Neural cell (in vitro differentiated cells): ENCODE results near the gene UGT1A1. TPM values are rescaled to one million over a fixed set of nuclear protein-coding genes. Genes with fewer than 3 reads are reported as not detected.

ENCODE experiments used
- H2AFZ ChIP-seq: fragments of 200-600, 300-800 bp; sonication (generic), shearing (Covaris generic); 2 replicates; pipeline ENCODE4 v1.6.0; 2014; ENCODE audit warnings: low read depth, mild to moderate bottlenecking, antibody characterized with exemption, low read length, moderate library complexity
- H3F3A ChIP-seq: fragments of 200-600 bp; shearing (Covaris generic); 2 replicates; pipeline ENCODE4 v1.6.1; 2016; ENCODE audit warnings: mild to moderate bottlenecking, moderate library complexity, mixed read lengths, antibody characterized with exemption, low read length; ENCODE audit not compliant: insufficient read depth, poor library complexity, severe bottlenecking
- H3K27ac ChIP-seq: fragments of 200-600, 300-800 bp; sonication (generic), shearing (Covaris generic); 2 replicates; pipeline ENCODE4 v1.5.1; 2014; ENCODE audit warnings: mild to moderate bottlenecking, low read length, moderate library complexity
- H3K27me3 ChIP-seq: fragments of 300-800, 200-600 bp; sonication (generic), shearing (Covaris generic); 2 replicates; pipeline ENCODE4 v1.6.0; 2014; ENCODE audit warnings: mild to moderate bottlenecking, low read depth, low read length, moderate library complexity; ENCODE audit not compliant: insufficient read depth
- H3K36me3 ChIP-seq: fragments of 300-800, 200-600 bp; sonication (generic), shearing (Covaris generic); 2 replicates; pipeline ENCODE4 v1.5.1; 2014; ENCODE audit warnings: mild to moderate bottlenecking, antibody characterized with exemption, low read length, moderate library complexity; ENCODE audit not compliant: insufficient read depth
- H3K4me2 ChIP-seq: fragments of 300-800, 200-600 bp; sonication (generic), shearing (Covaris generic); 2 replicates; pipeline ENCODE4 v1.6.0; 2014; ENCODE audit warnings: mild to moderate bottlenecking, low read length
- H3K4me3 ChIP-seq: fragments of 300-800, 200-600 bp; sonication (generic), shearing (Covaris generic); 2 replicates; pipeline ENCODE4 v1.5.1; 2014; ENCODE audit warnings: mild to moderate bottlenecking, low read length, moderate library complexity
- H3K79me2 ChIP-seq: fragments of 200-600 bp; shearing (Covaris generic); replicated peaks from 2 replicates; pipeline ENCODE4 v1.6.0; 2014; ENCODE audit warnings: mild to moderate bottlenecking, low read length, moderate library complexity; ENCODE audit not compliant: insufficient read depth
- H3K9ac ChIP-seq: fragments of 300-800, 200-600 bp; sonication (generic), shearing (Covaris generic); 2 replicates; pipeline ENCODE4 v1.6.1; 2016; ENCODE audit warnings: mild to moderate bottlenecking, low read length, mixed read lengths
- H3K9me2 ChIP-seq: fragments of 200-600 bp; shearing (Covaris generic); 2 replicates; pipeline ENCODE4 v1.6.1; 2016; ENCODE audit warnings: mild to moderate bottlenecking, low read length, mixed read lengths; ENCODE audit not compliant: insufficient read depth
- H3K9me3 ChIP-seq: fragments of 200-600, 300-800 bp; sonication (generic), shearing (Covaris generic); 2 replicates; pipeline ENCODE4 v1.6.1; 2016; ENCODE audit warnings: mild to moderate bottlenecking, mixed run types, low read length, moderate library complexity, mixed read lengths
- H4K20me1 ChIP-seq: fragments of 200-600 bp; shearing (Covaris generic); 2 replicates; pipeline ENCODE4 v1.6.1; 2016; ENCODE audit warnings: mild to moderate bottlenecking, mixed run types; ENCODE audit not compliant: insufficient read depth
- EP300 ChIP-seq: fragments of 450-650 bp; conservative IDR thresholded peaks from 2 replicates; pipeline ENCODE4 v1.6.1; 2014; ENCODE audit warnings: antibody characterized with exemption, mild to moderate bottlenecking, moderate library complexity; ENCODE audit not compliant: poor library complexity, severe bottlenecking
- EZH2 ChIP-seq: fragments of 200-600, 300-800 bp; shearing (Covaris generic), sonication (generic); IDR thresholded peaks from 2 replicates; pipeline ENCODE4 v1.6.1; 2014; ENCODE audit warnings: antibody characterized with exemption, low read length, borderline replicate concordance, mild to moderate bottlenecking; ENCODE audit not compliant: insufficient read depth, poor library complexity, severe bottlenecking
- MXI1 ChIP-seq: fragments of 450-650 bp; conservative IDR thresholded peaks from 2 replicates; pipeline ENCODE4 v1.6.1; 2014; ENCODE audit warnings: antibody characterized with exemption, mild to moderate bottlenecking; ENCODE audit not compliant: poor library complexity, severe bottlenecking
- POLR2AphosphoS5 ChIP-seq: IDR thresholded peaks from 2 replicates; pipeline ENCODE4 v1.6.1; 2012
- RAD21 ChIP-seq: fragments of 450-650 bp; conservative IDR thresholded peaks from 2 replicates; pipeline ENCODE4 v1.6.1; 2014; ENCODE audit warnings: antibody characterized with exemption, mild to moderate bottlenecking, moderate library complexity
- SMC3 ChIP-seq: fragments of 450-650 bp; conservative IDR thresholded peaks from 2 replicates; pipeline ENCODE4 v1.6.1; 2014; ENCODE audit warnings: antibody characterized with exemption, mild to moderate bottlenecking, moderate library complexity; ENCODE audit not compliant: poor library complexity
- TAF1 ChIP-seq: IDR thresholded peaks from 2 replicates; pipeline ENCODE4 v1.6.1; 2012; ENCODE audit warnings: low read depth
- polyA plus RNA-seq: library from polyadenylated mRNA; depleted of rRNA; stranded (reverse); fragments of >200 nt; gene quantifications from 2 replicates; pipeline ENCODE4 v1.2.3, GENCODE V29; 2014
- TF ChIP-seq, protein P1 (sequence below): fragments of 450-650 bp; IDR thresholded peaks from 2 replicates; pipeline ENCODE4 v1.5.1; 2014; ENCODE audit warnings: antibody characterized with exemption, mild to moderate bottlenecking, moderate library complexity; ENCODE audit not compliant: poor library complexity, severe bottlenecking
- TF ChIP-seq, protein P2 (sequence below): IDR thresholded peaks from 2 replicates; pipeline ENCODE4 v1.6.1; 2012; ENCODE audit warnings: borderline replicate concordance

Gene UGT1A1
- polyA plus RNA-seq, 1 donor from 2014 or later, result not detected

DNA sequence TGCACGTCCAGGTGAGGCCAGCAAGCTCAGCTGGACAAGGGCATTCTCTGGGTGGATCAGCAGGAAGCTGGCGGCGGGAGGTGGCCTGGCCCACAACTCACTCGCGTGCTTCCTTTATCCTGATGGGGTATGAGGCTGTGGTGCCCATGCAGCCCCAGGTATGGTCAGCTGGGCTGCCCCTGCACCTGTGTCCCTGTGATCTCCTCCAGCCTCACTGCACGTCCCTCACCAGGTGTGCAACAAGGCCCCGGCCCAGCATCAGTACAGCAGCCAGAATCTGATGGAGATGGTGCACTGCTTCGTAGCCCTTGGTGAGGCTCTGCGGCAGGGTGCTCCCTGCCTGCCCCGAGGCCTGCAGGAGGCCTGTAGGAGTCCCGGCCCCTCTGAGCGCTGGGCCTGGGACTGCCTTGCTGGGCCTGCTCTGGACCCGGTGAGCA is 35.7 kb downstream of the UGT1A1 start:
- no peaks in the 10 kb centered on the region for H3K9me2 ChIP-seq
- H3K4me2 ChIP-seq, result no peak overlapping the region
- no peaks in the 10 kb centered on the region for H3K36me3 ChIP-seq
- H4K20me1 ChIP-seq, result no peaks in the 10 kb centered on the region
- no peaks in the 10 kb centered on the region for H3K27me3 ChIP-seq
- no peaks in the 10 kb centered on the region for H3K9me3 ChIP-seq
- H3K79me2 ChIP-seq, result no peaks in the 10 kb centered on the region
- H3K4me3 ChIP-seq, result no peak overlapping the region
- H3K9ac ChIP-seq, result no peak overlapping the region
- TF ChIP-seq, protein P1, sequence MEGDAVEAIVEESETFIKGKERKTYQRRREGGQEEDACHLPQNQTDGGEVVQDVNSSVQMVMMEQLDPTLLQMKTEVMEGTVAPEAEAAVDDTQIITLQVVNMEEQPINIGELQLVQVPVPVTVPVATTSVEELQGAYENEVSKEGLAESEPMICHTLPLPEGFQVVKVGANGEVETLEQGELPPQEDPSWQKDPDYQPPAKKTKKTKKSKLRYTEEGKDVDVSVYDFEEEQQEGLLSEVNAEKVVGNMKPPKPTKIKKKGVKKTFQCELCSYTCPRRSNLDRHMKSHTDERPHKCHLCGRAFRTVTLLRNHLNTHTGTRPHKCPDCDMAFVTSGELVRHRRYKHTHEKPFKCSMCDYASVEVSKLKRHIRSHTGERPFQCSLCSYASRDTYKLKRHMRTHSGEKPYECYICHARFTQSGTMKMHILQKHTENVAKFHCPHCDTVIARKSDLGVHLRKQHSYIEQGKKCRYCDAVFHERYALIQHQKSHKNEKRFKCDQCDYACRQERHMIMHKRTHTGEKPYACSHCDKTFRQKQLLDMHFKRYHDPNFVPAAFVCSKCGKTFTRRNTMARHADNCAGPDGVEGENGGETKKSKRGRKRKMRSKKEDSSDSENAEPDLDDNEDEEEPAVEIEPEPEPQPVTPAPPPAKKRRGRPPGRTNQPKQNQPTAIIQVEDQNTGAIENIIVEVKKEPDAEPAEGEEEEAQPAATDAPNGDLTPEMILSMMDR, result no peak
- TF ChIP-seq, protein P2, sequence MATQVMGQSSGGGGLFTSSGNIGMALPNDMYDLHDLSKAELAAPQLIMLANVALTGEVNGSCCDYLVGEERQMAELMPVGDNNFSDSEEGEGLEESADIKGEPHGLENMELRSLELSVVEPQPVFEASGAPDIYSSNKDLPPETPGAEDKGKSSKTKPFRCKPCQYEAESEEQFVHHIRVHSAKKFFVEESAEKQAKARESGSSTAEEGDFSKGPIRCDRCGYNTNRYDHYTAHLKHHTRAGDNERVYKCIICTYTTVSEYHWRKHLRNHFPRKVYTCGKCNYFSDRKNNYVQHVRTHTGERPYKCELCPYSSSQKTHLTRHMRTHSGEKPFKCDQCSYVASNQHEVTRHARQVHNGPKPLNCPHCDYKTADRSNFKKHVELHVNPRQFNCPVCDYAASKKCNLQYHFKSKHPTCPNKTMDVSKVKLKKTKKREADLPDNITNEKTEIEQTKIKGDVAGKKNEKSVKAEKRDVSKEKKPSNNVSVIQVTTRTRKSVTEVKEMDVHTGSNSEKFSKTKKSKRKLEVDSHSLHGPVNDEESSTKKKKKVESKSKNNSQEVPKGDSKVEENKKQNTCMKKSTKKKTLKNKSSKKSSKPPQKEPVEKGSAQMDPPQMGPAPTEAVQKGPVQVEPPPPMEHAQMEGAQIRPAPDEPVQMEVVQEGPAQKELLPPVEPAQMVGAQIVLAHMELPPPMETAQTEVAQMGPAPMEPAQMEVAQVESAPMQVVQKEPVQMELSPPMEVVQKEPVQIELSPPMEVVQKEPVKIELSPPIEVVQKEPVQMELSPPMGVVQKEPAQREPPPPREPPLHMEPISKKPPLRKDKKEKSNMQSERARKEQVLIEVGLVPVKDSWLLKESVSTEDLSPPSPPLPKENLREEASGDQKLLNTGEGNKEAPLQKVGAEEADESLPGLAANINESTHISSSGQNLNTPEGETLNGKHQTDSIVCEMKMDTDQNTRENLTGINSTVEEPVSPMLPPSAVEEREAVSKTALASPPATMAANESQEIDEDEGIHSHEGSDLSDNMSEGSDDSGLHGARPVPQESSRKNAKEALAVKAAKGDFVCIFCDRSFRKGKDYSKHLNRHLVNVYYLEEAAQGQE, result no peak
- no peak for TF ChIP-seq POLR2AphosphoS5
- TF ChIP-seq MXI1, result no peak
- TF ChIP-seq EZH2, result no peak
- no peak for TF ChIP-seq SMC3
- no peak for TF ChIP-seq TAF1
- TF ChIP-seq RAD21, result no peak
- no peak for TF ChIP-seq EP300
- no peaks in the 10 kb centered on the region for H3F3A ChIP-seq
- no peak overlapping the region for H2AFZ ChIP-seq
- no peak overlapping the region for H3K27ac ChIP-seq

DNA sequence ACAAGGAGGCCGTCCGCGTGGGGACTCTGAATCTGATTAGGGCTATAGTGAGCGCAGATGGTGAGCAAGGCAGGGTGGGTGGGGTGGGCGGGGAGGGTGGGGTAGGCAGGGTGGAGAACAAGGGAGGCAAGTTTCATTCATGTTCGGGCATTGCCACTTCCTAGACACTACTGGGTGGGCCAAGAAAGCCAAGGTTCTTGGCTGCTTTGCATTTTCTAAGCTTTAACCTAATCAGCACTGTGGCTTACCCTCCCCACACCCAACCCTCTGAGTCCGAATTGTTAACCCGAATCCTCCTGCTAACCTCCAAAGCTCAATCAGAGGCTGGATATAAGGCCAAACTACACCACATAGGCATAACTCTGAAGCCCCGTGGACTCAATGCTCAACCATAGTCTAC is 36.2 kb downstream of the UGT1A1 start:
- H3K9me2 ChIP-seq, result no peaks in the 10 kb centered on the region
- no peak overlapping the region for H3K9ac ChIP-seq
- H3F3A ChIP-seq, result no peaks in the 10 kb centered on the region
- no peaks in the 10 kb centered on the region for H4K20me1 ChIP-seq
- no peaks in the 10 kb centered on the region for H3K9me3 ChIP-seq
- H3K36me3 ChIP-seq, result no peaks in the 10 kb centered on the region
- H3K79me2 ChIP-seq, result no peaks in the 10 kb centered on the region
- H2AFZ ChIP-seq, result no peak overlapping the region
- H3K4me3 ChIP-seq, result no peak overlapping the region
- no peak overlapping the region for H3K27ac ChIP-seq
- TF ChIP-seq MXI1 (no peak), SMC3 (no peak), TAF1 (no peak), POLR2AphosphoS5 (no peak)
- no peak overlapping the region for H3K4me2 ChIP-seq
- no peaks in the 10 kb centered on the region for H3K27me3 ChIP-seq
